GM23338 (cell line): ENCODE data around the gene SRP14. TPM values are rescaled to one million over a fixed set of nuclear protein-coding genes. Genes with fewer than 3 reads are reported as not detected.

Experiments used
- ATAC-seq: fragments of 200-7000 bp; cut with Tn5 transposase; 3 replicates; pipeline ENCODE4 v1.9.1; 2020
- DNase-seq: peaks from one replicate; pipeline ENCODE4 v3.0.0-alpha.2; 2015; ENCODE audit warnings: low spot score
- H2AFZ ChIP-seq: fragments of 200-600 bp; sonication (generic); 2 replicates; pipeline ENCODE4 v1.8.0; 2016; ENCODE audit warnings: antibody characterized with exemption, mild to moderate bottlenecking, moderate library complexity
- H3F3A ChIP-seq: fragments of 200-600 bp; sonication (generic); replicated peaks from 2 replicates; pipeline ENCODE4 v1.8.0; 2017; ENCODE audit warnings: antibody characterized with exemption, mixed run types, low read depth
- H3K27ac ChIP-seq: fragments of 200-600 bp; sonication (generic); 2 replicates; pipeline ENCODE4 v1.6.1; 2016; ENCODE audit warnings: low read depth
- H3K27me3 ChIP-seq: fragments of 200-600 bp; sonication (generic); 2 replicates; pipeline ENCODE4 v1.8.0; 2016; ENCODE audit warnings: mild to moderate bottlenecking, mixed run types, moderate library complexity; ENCODE audit not compliant: insufficient read depth
- H3K36me3 ChIP-seq: fragments of 200-600 bp; sonication (generic); 2 replicates; pipeline ENCODE4 v1.8.0; 2016; ENCODE audit warnings: mild to moderate bottlenecking; ENCODE audit not compliant: insufficient read depth
- H3K4me1 ChIP-seq: fragments of 200-600 bp; sonication (generic); 2 replicates; pipeline ENCODE4 v1.8.0; 2016; ENCODE audit warnings: mild to moderate bottlenecking, moderate library complexity; ENCODE audit not compliant: insufficient read depth
- H3K4me2 ChIP-seq: fragments of 200-600 bp; sonication (generic); 2 replicates; pipeline ENCODE4 v1.7.1; 2017; ENCODE audit warnings: mixed run types
- H3K4me3 ChIP-seq: fragments of 200-600 bp; sonication (generic); 2 replicates; pipeline ENCODE4 v1.6.1; 2016; ENCODE audit warnings: mixed run types
- H3K79me2 ChIP-seq: fragments of 200-600 bp; sonication (generic); replicated peaks from 2 replicates; pipeline ENCODE4 v1.8.0; 2017; ENCODE audit warnings: mild to moderate bottlenecking; ENCODE audit not compliant: insufficient read depth
- H3K9me2 ChIP-seq: fragments of 200-600 bp; sonication (generic); 2 replicates; pipeline ENCODE4 v1.8.0; 2017; ENCODE audit not compliant: insufficient read depth
- H4K20me1 ChIP-seq: fragments of 200-600 bp; sonication (generic); replicated peaks from 2 replicates; pipeline ENCODE4 v1.8.0; 2017; ENCODE audit warnings: mild to moderate bottlenecking; ENCODE audit not compliant: insufficient read depth
- H3K27ac Mint-ChIP-seq: 2 replicates; pipeline ENCODE4 v1.8.0; 2020; ENCODE audit warnings: inconsistent platforms, mild to moderate bottlenecking, moderate library complexity, mixed read lengths
- H3K27me3 Mint-ChIP-seq: 3 replicates; pipeline ENCODE4 v1.8.0; 2022; ENCODE audit warnings: low read depth, mild to moderate bottlenecking, moderate library complexity, mixed read lengths, inconsistent platforms; ENCODE audit not compliant: insufficient read depth, poor library complexity
- H3K36me3 Mint-ChIP-seq: 3 replicates; pipeline ENCODE4 v1.8.0; 2021; ENCODE audit warnings: low read depth, mild to moderate bottlenecking, inconsistent platforms, moderate library complexity, mixed read lengths
- H3K4me1 Mint-ChIP-seq: 3 replicates; pipeline ENCODE4 v1.8.0; 2020; ENCODE audit warnings: mild to moderate bottlenecking, inconsistent platforms, mixed read lengths
- H3K4me3 Mint-ChIP-seq: 3 replicates; pipeline ENCODE4 v1.8.0; 2021; ENCODE audit warnings: moderate library complexity, mild to moderate bottlenecking, inconsistent platforms, mixed read lengths
- H3K9me3 Mint-ChIP-seq: 3 replicates; pipeline ENCODE4 v1.8.0; 2020; ENCODE audit warnings: moderate library complexity, mild to moderate bottlenecking, inconsistent platforms, mixed read lengths
- CREB1 ChIP-seq: fragments of 250-450 bp; sonication (Bioruptor Pico); IDR thresholded peaks from 2 replicates; pipeline ENCODE4 v1.5.0; 2020; ENCODE audit warnings: low read depth, mild to moderate bottlenecking, moderate library complexity
- CTCF ChIP-seq, 2 experiments: fragments of 200-600 bp in 1 of 2; sonication (generic) in 1 of 2; conservative IDR thresholded peaks; 2 replicates each; pipeline versions ENCODE4 v1.5.1 to v1.6.1; 2016 to 2017; ENCODE audit warnings: antibody characterized with exemption in 2 of 2, low read depth in 2 of 2, mild to moderate bottlenecking in 2 of 2, moderate library complexity in 1 of 2
- ETS1 ChIP-seq: IDR thresholded peaks from 2 replicates; pipeline ENCODE4 v1.6.1; 2016; ENCODE audit warnings: antibody characterized with exemption
- EZH2 ChIP-seq: fragments of 200-600 bp; sonication (generic); IDR thresholded peaks from one replicate; pipeline ENCODE4 v1.8.0; 2017; ENCODE audit warnings: antibody characterized with exemption, mild to moderate bottlenecking, low read depth; ENCODE audit not compliant: unreplicated experiment
- EZH2phosphoT487 ChIP-seq: fragments of 200-600 bp; sonication (generic); IDR thresholded peaks from one replicate; pipeline ENCODE4 v1.8.1; 2018; ENCODE audit warnings: antibody characterized with exemption; ENCODE audit not compliant: unreplicated experiment
- JUNB ChIP-seq: IDR thresholded peaks from one replicate; pipeline ENCODE4 v1.6.1; 2016; ENCODE audit warnings: antibody characterized with exemption; ENCODE audit not compliant: unreplicated experiment
- NANOG ChIP-seq: IDR thresholded peaks from 2 replicates; pipeline ENCODE4 v1.6.1; 2016; ENCODE audit warnings: antibody characterized with exemption, borderline replicate concordance
- POLR2AphosphoS5 ChIP-seq: IDR thresholded peaks from 2 replicates; pipeline ENCODE4 v1.6.1; 2016; ENCODE audit warnings: antibody characterized with exemption, low read depth
- REST ChIP-seq: IDR thresholded peaks from one replicate; pipeline ENCODE4 v1.6.1; 2018; ENCODE audit warnings: antibody characterized with exemption; ENCODE audit not compliant: unreplicated experiment
- STAT1 ChIP-seq: IDR thresholded peaks from one replicate; pipeline ENCODE4 v1.6.1; 2016; ENCODE audit warnings: antibody characterized with exemption; ENCODE audit not compliant: unreplicated experiment
- ZNF114 ChIP-seq: fragments of 250-450 bp; sonication (Bioruptor Pico); IDR thresholded peaks from 2 replicates; pipeline ENCODE4 v1.5.0; 2020; ENCODE audit warnings: mild to moderate bottlenecking, moderate library complexity
- ZNF331 ChIP-seq: fragments of 250-450 bp; sonication (Bioruptor Pico); IDR thresholded peaks from 2 replicates; pipeline ENCODE4 v1.5.0; 2020; ENCODE audit warnings: low read depth, mild to moderate bottlenecking, moderate library complexity
- ZNF462 ChIP-seq: fragments of 250-450 bp; sonication (Bioruptor Pico); IDR thresholded peaks from 2 replicates; pipeline ENCODE4 v1.5.0; 2020; ENCODE audit warnings: mild to moderate bottlenecking, moderate library complexity
- polyA plus RNA-seq: library from polyadenylated mRNA; unstranded; fragments of >200 nt; fragmentation: Nextera tagmentation; extraction: Ambion mirVana; gene quantifications from 2 replicates; pipeline ENCODE4 v1.2.1, GENCODE V29; 2016
- total RNA-seq: library from RNA; depleted of rRNA; stranded (reverse); fragments of >200 nt; shearing (Covaris generic); gene quantifications from 2 replicates; pipeline ENCODE4 v1.2.3, GENCODE V29; 2014

The SRP14 gene
- total and polyA plus RNA-seq, 2 experiments from 2014 or later: 249 to 1,412 TPM

- Histone ChIP-seq H3K27ac (no peak overlapping the region), H2AFZ (no peak overlapping the region), H3K36me3 (no peaks in the 10 kb centered on the region), H3F3A (no peaks in the 10 kb centered on the region), H3K4me3 (no peak overlapping the region), H3K4me2 (no peak overlapping the region), H4K20me1 (no peaks in the 10 kb centered on the region), H3K4me1 (peaks cover 10% of the 10 kb centered on the region), H3K79me2 (no peaks in the 10 kb centered on the region), H3K27me3 (no peaks in the 10 kb centered on the region), H3K9me2 (no peaks in the 10 kb centered on the region)
- H3K9me3 Mint-ChIP-seq: no peaks in the 10 kb centered on the region
- no peak overlapping the region for H3K27ac Mint-ChIP-seq
- H3K4me3 Mint-ChIP-seq: no peak overlapping the region
- no peak; the same call in 2 of the 3 replicates for ATAC-seq
- peaks cover 29% of the 10 kb centered on the region for H3K4me1 Mint-ChIP-seq
- TF ChIP-seq ZNF462 (CRISPR knock-in tag): no peak
- no peak for TF ChIP-seq STAT1
- no peak for TF ChIP-seq CREB1 (CRISPR knock-in tag)
- TF ChIP-seq POLR2AphosphoS5: no peak
- no peak for TF ChIP-seq ZNF114 (CRISPR knock-in tag)
- TF ChIP-seq EZH2phosphoT487: no peak
- no peak for TF ChIP-seq NANOG
- TF ChIP-seq JUNB: no peak
- no peak for TF ChIP-seq ZNF331 (CRISPR knock-in tag)
- TF ChIP-seq ETS1: no peak
- no peak for TF ChIP-seq EZH2
- no peak for TF ChIP-seq CTCF (conservative IDR thresholded peaks at IDR 0.05; ENCODE audit: low read depth in 2 of 2)
- TF ChIP-seq REST: no peak
- DNase-seq: peak; percentile 40
- H3K27me3 Mint-ChIP-seq: peaks cover 2% of the 10 kb centered on the region
- H3K36me3 Mint-ChIP-seq: no peaks in the 10 kb centered on the region; the same call in 2 of the 3 replicates
Measured at GRCh38 chr15:40064231-40064894, 25.4 kb upstream of the SRP14 start.
